Left lung (tissue), 10 donors: ENCODE results near the gene MAP3K5. TPM values are rescaled to one million over a fixed set of nuclear protein-coding genes. Genes with fewer than 3 reads are reported as not detected.

Experiments used
- ATAC-seq: fragments of 200-7000 bp; cut with Tn5 transposase; one replicate; pipeline ENCODE4 v1.9.1; 2020; ENCODE audit warnings: moderate library complexity
- DNase-seq, 4 donors: peaks; one replicate each; pipeline ENCODE4 v3.0.0-alpha.2; 2013 to 2020
- H3K27ac ChIP-seq, 2 donors: fragments of 200-600 bp; sonication (generic) in 1 of 2; one replicate each; pipeline versions ENCODE4 v1.5.0 to v1.8.0; 2020 to 2021
- H3K27me3 ChIP-seq, 2 donors: fragments of 200-600 bp; sonication (generic) in 1 of 2; one replicate each; pipeline versions ENCODE4 v1.5.0 to v1.8.0; 2020 to 2021
- H3K36me3 ChIP-seq, 2 donors: fragments of 200-600 bp; sonication (generic) in 1 of 2; one replicate each; pipeline versions ENCODE4 v1.5.0 to v1.8.0; 2020 to 2021
- H3K4me1 ChIP-seq, 2 donors: fragments of 200-600 bp; one replicate each; pipeline ENCODE4 v1.8.0; 2021
- H3K4me3 ChIP-seq, 2 donors: fragments of 200-600 bp; sonication (generic) in 1 of 2; one replicate each; pipeline versions ENCODE4 v1.5.0 to v1.8.0; 2020 to 2021; ENCODE audit warnings: mild to moderate bottlenecking in 1 of 2
- H3K9me3 ChIP-seq, 2 donors: fragments of 200-600 bp; sonication (generic) in 1 of 2; one replicate each; pipeline versions ENCODE4 v1.5.0 to v1.8.0; 2020 to 2021
- intact Hi-C, 2 donors: fragments of 100-400 bp; cut with DNase I; formaldehyde crosslinking; loops; one replicate each; pipeline versions ENCODE4 v1.11.2 to v1.14.2; 2022
- polyA plus RNA-seq, 6 donors: library from polyadenylated mRNA; unstranded; fragments of 120-200 nt; gene quantifications; one replicate each; pipeline ENCODE4 v1.2.1, GENCODE V29; 2013; ENCODE audit not compliant: insufficient read length in 6 of 6
- total RNA-seq, 2 donors: library from RNA; stranded (reverse); fragmentation: NEBNext Ultra II Directional; extraction: Animal tissue kit (Norgen Biotek cat#: 25700); gene quantifications; one replicate each; pipeline ENCODE4 v1.2.1, GENCODE V29; 2021
- TF ChIP-seq, protein P1 (sequence below), 2 donors: fragments of 200-600 bp; sonication (generic) in 1 of 2; IDR thresholded peaks; one replicate each; pipeline versions ENCODE4 v1.5.0 to v1.8.0; 2021; ENCODE audit warnings: antibody characterized with exemption in 2 of 2
- donor health status: DM: no; HTN: yes; CAD: no.
- donor health status: DM: no; HTN: no; CAD: no.

The MAP3K5 gene
- total and polyA plus RNA-seq, 8 donors, result 6.3 to 27.7 (median 7.2) TPM

DNA sequence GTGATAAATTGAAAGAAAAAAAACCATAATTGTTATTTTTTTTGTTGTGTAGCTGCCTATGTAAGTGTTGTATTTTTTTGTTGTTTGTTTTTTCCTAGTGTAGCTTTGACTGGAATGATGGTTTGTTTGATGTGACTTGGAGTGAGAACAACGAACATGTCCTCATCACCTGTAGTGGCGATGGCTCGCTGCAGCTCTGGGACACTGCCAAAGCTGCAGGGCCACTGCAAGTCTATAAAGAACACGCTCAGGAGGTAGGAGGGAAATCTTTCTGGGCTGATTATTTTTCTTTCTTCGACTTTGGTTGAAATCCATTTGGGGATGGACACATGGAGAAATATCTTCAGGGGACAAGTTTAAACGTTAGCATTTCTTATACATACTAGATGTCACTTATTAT lies 33.9 kb upstream of the MAP3K5 start:
- no peak overlapping the region for H3K4me3 ChIP-seq
- TF ChIP-seq, protein P1, sequence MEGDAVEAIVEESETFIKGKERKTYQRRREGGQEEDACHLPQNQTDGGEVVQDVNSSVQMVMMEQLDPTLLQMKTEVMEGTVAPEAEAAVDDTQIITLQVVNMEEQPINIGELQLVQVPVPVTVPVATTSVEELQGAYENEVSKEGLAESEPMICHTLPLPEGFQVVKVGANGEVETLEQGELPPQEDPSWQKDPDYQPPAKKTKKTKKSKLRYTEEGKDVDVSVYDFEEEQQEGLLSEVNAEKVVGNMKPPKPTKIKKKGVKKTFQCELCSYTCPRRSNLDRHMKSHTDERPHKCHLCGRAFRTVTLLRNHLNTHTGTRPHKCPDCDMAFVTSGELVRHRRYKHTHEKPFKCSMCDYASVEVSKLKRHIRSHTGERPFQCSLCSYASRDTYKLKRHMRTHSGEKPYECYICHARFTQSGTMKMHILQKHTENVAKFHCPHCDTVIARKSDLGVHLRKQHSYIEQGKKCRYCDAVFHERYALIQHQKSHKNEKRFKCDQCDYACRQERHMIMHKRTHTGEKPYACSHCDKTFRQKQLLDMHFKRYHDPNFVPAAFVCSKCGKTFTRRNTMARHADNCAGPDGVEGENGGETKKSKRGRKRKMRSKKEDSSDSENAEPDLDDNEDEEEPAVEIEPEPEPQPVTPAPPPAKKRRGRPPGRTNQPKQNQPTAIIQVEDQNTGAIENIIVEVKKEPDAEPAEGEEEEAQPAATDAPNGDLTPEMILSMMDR (IDR thresholded peaks at IDR 0.05), result no peak
- H3K27ac ChIP-seq, result no peak overlapping the region
- no peaks in the 10 kb centered on the region for H3K27me3 ChIP-seq
- peaks cover 0 to 7% of the 10 kb centered on the region in 2 donors for H3K9me3 ChIP-seq
- intact Hi-C loops, result no loop called here
- ATAC-seq (no peak), DNase-seq (no peak)
- H3K36me3 ChIP-seq, result peaks cover 0 to 10% of the 10 kb centered on the region in 2 donors
- peaks cover 0 to 14% of the 10 kb centered on the region in 2 donors for H3K4me1 ChIP-seq

DNA sequence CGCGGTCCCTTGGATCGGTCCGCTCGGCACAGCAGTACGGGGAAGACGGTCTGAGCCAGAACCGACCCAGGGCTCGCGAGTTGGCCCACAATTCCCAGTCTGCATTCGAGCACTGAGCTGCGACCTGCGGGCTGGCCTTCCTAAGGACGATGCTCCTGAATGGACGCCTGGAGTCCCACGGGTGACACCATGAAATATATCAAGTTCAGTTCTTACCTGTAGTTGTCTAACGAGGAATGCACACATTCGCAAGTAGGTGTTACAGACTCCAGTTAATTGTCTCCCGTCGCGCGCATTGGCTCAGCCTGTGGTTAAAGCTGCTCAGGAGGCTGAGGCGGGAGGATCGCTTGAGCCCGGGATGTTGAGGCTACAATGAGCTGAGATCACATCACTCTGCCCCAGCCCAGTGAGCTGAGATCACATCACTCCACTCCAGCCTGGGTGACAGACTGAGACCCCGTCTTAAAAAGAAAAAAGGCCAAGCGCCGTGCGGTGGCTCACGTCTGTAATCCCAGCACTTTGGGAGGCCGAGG lies 30.9 kb upstream of the MAP3K5 start:
- intact Hi-C loops, result no loop called here
- H3K27me3 ChIP-seq, result no peaks in the 10 kb centered on the region

GRCh38 chr6:136822376-136823127 lies 30.3 kb upstream of the MAP3K5 start, which contains the start of gene PEX7:
Gene PEX7, plus strand, starts transcription at chr6:136822592. Its CDS starts 74 bp downstream, at chr6:136822666.
- H3K4me3 ChIP-seq, result peak within 1 kb of the TSS; percentile 48 to 63
- H3K36me3 ChIP-seq, result peaks cover 0 to 7% of the 10 kb centered on the region in 2 donors
- DNase-seq (peak; percentile 90 to 94 (median 93)), ATAC-seq (peak; percentile 95)
- peak within 1 kb of the TSS; percentile 91 to 93 for H3K27ac ChIP-seq
- TF ChIP-seq, protein P1 (IDR thresholded peaks at IDR 0.05), result peak; percentile 51 to 78
- peaks cover 0 to 14% of the 10 kb centered on the region in 2 donors for H3K4me1 ChIP-seq
- no peaks in the 10 kb centered on the region for H3K27me3 ChIP-seq
- intact Hi-C loops, result no loop called here
- H3K9me3 ChIP-seq, result no peaks in the 10 kb centered on the region

More for the DNA sequence above, 30.9 kb upstream of the MAP3K5 start:
- Histone ChIP-seq H3K4me3 (peak overlapping the region; percentile 48 to 63), H3K9me3 (no peaks in the 10 kb centered on the region), H3K27ac (peak overlapping the region; percentile 91 to 93), H3K36me3 (peaks cover 0 to 7% of the 10 kb centered on the region in 2 donors), H3K4me1 (peaks cover 0 to 14% of the 10 kb centered on the region in 2 donors)
- TF ChIP-seq, protein P1 (IDR thresholded peaks at IDR 0.05), result peak in 1 of 2 donors; percentile 1
- DNase-seq, result no peak
- no peak for ATAC-seq

DNA sequence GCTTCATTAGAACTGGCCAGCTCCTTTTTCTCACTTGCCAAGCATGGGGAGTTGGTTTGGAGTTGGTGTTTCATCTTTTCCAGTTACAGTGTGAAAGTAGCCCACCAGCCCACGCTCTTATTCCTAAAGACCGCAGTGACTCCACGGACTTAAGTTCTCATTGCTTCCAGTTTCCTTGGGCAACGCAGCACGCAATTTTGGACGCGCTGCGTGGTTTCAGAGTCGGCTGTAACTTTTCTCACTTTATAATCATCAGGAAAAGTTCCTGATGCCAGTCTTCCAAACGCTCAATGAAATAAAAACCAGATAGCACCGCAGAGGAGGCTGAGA lies 29.7 kb upstream of the MAP3K5 start:
- DNase-seq (no peak), ATAC-seq (peak; percentile 9)
- Histone ChIP-seq H3K4me3 (peak overlapping the region; percentile 48 to 63), H3K27me3 (no peaks in the 10 kb centered on the region), H3K27ac (peak overlapping the region; percentile 91 to 93), H3K9me3 (no peaks in the 10 kb centered on the region), H3K4me1 (peaks cover 0 to 14% of the 10 kb centered on the region in 2 donors), H3K36me3 (peaks cover 0 to 6% of the 10 kb centered on the region in 2 donors)
- TF ChIP-seq, protein P1 (IDR thresholded peaks at IDR 0.05), result no peak
- intact Hi-C loops, result no loop called here

GRCh38 chr6:136820561-136820960 lies 28.3 kb upstream of the MAP3K5 start:
- intact Hi-C loops, result no loop called here
- Histone ChIP-seq H3K27me3 (no peaks in the 10 kb centered on the region), H3K4me3 (no peak overlapping the region), H3K4me1 (peaks cover 0 to 14% of the 10 kb centered on the region in 2 donors), H3K9me3 (no peaks in the 10 kb centered on the region), H3K36me3 (no peaks in the 10 kb centered on the region), H3K27ac (no peak overlapping the region)
- no peak for ATAC-seq
- TF ChIP-seq, protein P1 (IDR thresholded peaks at IDR 0.05), result no peak
- DNase-seq, result peak in 2 of 4 donors; percentile 71 to 73
